ENCODE data around the gene EHBP1L1. TPM values are rescaled to one million over a fixed set of nuclear protein-coding genes. Genes with fewer than 3 reads are reported as not detected.
"Not testable (repeated sequence)": the region's sequence is repeated elsewhere in the genome, so short reads cannot be mapped to it uniquely, and the experiment has no call there.

EHBP1L1 gene
- total RNA-seq, 1 experiment from 2014 or later = 39.2 TPM

GRCh38 chr11:65636108-65637031 lies 60.5 kb downstream of the EHBP1L1 start:
- DNase-seq (ENCODE audit: low read depth) = no peak
- in situ Hi-C loops (cut with HindIII; ENCODE audit: low pct_unique_long_range_greater_than_20kb, low sequenced_read_pairs) = no loop called here

- in situ Hi-C loops (cut with HindIII; ENCODE audit: low pct_unique_long_range_greater_than_20kb, low sequenced_read_pairs) = no loop called here
Measured at GRCh38 chr11:65637032-65637557, 61.2 kb downstream of the EHBP1L1 start.

GRCh38 chr11:65637794-65638419 lies 62.1 kb downstream of the EHBP1L1 start, which contains the start of gene SIPA1:
SIPA1 (plus strand) TSS chr11:65638101; CDS start chr11:65640922, 2,821 bp downstream.
- DNase-seq (ENCODE audit: low read depth) = peak; percentile 70
- in situ Hi-C loops (cut with HindIII; ENCODE audit: low pct_unique_long_range_greater_than_20kb, low sequenced_read_pairs) = no loop called here

More at GRCh38 chr11:65637032-65637557, 61.2 kb downstream of the EHBP1L1 start:
- no peak for DNase-seq (ENCODE audit: low read depth)

- in situ Hi-C loops (cut with HindIII; ENCODE audit: low pct_unique_long_range_greater_than_20kb, low sequenced_read_pairs) = not testable (repeated sequence)
Measured at GRCh38 chr11:65639228-65639597, 63.4 kb downstream of the EHBP1L1 start.

GRCh38 chr11:65639623-65640482 lies 64.0 kb downstream of the EHBP1L1 start:
- in situ Hi-C loops (cut with HindIII; ENCODE audit: low pct_unique_long_range_greater_than_20kb, low sequenced_read_pairs) = no loop called here
- no peak for DNase-seq (ENCODE audit: low read depth)

More at GRCh38 chr11:65639228-65639597, 63.4 kb downstream of the EHBP1L1 start:
- DNase-seq (ENCODE audit: low read depth) = not testable (repeated sequence)

- DNase-seq (ENCODE audit: low read depth) = no peak
- in situ Hi-C loops (cut with HindIII; ENCODE audit: low pct_unique_long_range_greater_than_20kb, low sequenced_read_pairs) = no loop called here
Measured at GRCh38 chr11:65640483-65641296, 64.8 kb downstream of the EHBP1L1 start.

GRCh38 chr11:65641297-65642013 lies 65.6 kb downstream of the EHBP1L1 start:
- no peak for DNase-seq (ENCODE audit: low read depth)
- in situ Hi-C loops (cut with HindIII; ENCODE audit: low pct_unique_long_range_greater_than_20kb, low sequenced_read_pairs) = no loop called here

Other genes starting within 250 kb of the EHBP1L1 start
- 29.8 and 61.4 TPM in 2 replicates for gene DPF2, start 242.2 kb upstream of the EHBP1L1 start, total RNA-seq (2014; rRNA removed; shearing (Covaris generic); ENCODE audit: low replicate concordance)
- gene TIGD3, start 221.3 kb upstream of the EHBP1L1 start, total RNA-seq (2014; rRNA removed; shearing (Covaris generic); ENCODE audit: low replicate concordance) = 0.23 and 1.5 TPM in 2 replicates
- 1.1 and 2.3 TPM in 2 replicates for gene SLC25A45, start 193.4 kb upstream of the EHBP1L1 start, total RNA-seq (2014; rRNA removed; shearing (Covaris generic); ENCODE audit: low replicate concordance)
- gene FRMD8, start 189.4 kb upstream of the EHBP1L1 start, total RNA-seq (2014; rRNA removed; shearing (Covaris generic); ENCODE audit: low replicate concordance) = 24.8 and 35.5 TPM in 2 replicates
- 2.3 and 8.7 TPM in 2 replicates for gene NEAT1, start 153.3 kb upstream of the EHBP1L1 start, total RNA-seq (2014; rRNA removed; shearing (Covaris generic); ENCODE audit: low replicate concordance)
- 107 and 234 TPM in 2 replicates for gene MALAT1, start 77.0 kb upstream of the EHBP1L1 start, total RNA-seq (2014; rRNA removed; shearing (Covaris generic); ENCODE audit: low replicate concordance)
- 42.2 and 58.0 TPM in 2 replicates for gene SCYL1, start 51.0 kb upstream of the EHBP1L1 start, total RNA-seq (2014; rRNA removed; shearing (Covaris generic); ENCODE audit: low replicate concordance)
- gene LTBP3, start 17.7 kb upstream of the EHBP1L1 start, total RNA-seq (2014; rRNA removed; shearing (Covaris generic); ENCODE audit: low replicate concordance) = 74.6 and 77.7 TPM in 2 replicates
- 90.4 and 96.5 TPM in 2 replicates for gene ZNRD2, start 5.6 kb upstream of the EHBP1L1 start, total RNA-seq (2014; rRNA removed; shearing (Covaris generic); ENCODE audit: low replicate concordance)
- gene FAM89B, start 3.5 kb upstream of the EHBP1L1 start, total RNA-seq (2014; rRNA removed; shearing (Covaris generic); ENCODE audit: low replicate concordance) = 18.4 and 53.5 TPM in 2 replicates
- gene KCNK7, start 19.7 kb downstream of the EHBP1L1 start, total RNA-seq (2014; rRNA removed; shearing (Covaris generic); ENCODE audit: low replicate concordance) = not detected in 2 replicates
- gene MAP3K11, start 38.2 kb downstream of the EHBP1L1 start, total RNA-seq (2014; rRNA removed; shearing (Covaris generic); ENCODE audit: low replicate concordance) = 37.2 and 40.0 TPM in 2 replicates
- 20.8 and 22.8 TPM in 2 replicates for gene PCNX3, start 39.7 kb downstream of the EHBP1L1 start, total RNA-seq (2014; rRNA removed; shearing (Covaris generic); ENCODE audit: low replicate concordance)
- gene SIPA1, start 62.0 kb downstream of the EHBP1L1 start, total RNA-seq (2014; rRNA removed; shearing (Covaris generic); ENCODE audit: low replicate concordance) = 12.2 and 34.4 TPM in 2 replicates
- 36.3 and 49.7 TPM in 2 replicates for gene RELA, start 86.9 kb downstream of the EHBP1L1 start, total RNA-seq (2014; rRNA removed; shearing (Covaris generic); ENCODE audit: low replicate concordance)
- 43.6 and 71.0 TPM in 2 replicates for gene KAT5, start 136.2 kb downstream of the EHBP1L1 start, total RNA-seq (2014; rRNA removed; shearing (Covaris generic); ENCODE audit: low replicate concordance)
- gene RNASEH2C, start 144.7 kb downstream of the EHBP1L1 start, total RNA-seq (2014; rRNA removed; shearing (Covaris generic); ENCODE audit: low replicate concordance) = 19.0 and 29.2 TPM in 2 replicates
- 7.2 and 7.9 TPM in 2 replicates for gene AP5B1, start 204.9 kb downstream of the EHBP1L1 start, total RNA-seq (2014; rRNA removed; shearing (Covaris generic); ENCODE audit: low replicate concordance)
- gene OVOL1, start 211.0 kb downstream of the EHBP1L1 start, total RNA-seq (2014; rRNA removed; shearing (Covaris generic); ENCODE audit: low replicate concordance) = not detected in 2 replicates

Data from Caki2 (cell line).